Measurements from ENCODE around the gene F9. TPM values are rescaled to one million over a fixed set of nuclear protein-coding genes. Genes with fewer than 3 reads are reported as not detected.

Gene F9
- total RNA-seq, 1 donor from 2014 or later, result not detected

DNA sequence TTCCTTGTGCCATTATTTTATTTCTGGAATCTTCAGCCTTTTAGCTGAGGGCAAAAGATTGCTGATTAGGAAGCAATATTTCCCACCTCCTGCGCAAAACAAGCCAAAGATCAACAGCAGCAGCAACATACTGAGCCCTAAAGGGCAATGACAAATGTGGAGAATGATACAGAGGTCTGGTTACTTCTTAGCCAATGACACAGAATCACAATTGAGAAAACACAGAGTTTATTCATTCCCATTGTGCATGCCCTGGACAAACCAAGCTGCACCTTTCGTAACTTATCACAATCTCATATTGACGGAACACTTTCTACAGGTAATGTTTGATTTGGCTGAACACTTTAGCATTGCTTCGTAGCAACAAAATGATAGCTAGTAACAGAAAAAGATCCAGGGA lies 13.4 kb downstream of the F9 start:
- DNase-seq (no peak), ATAC-seq (no peak)
- H3K4me3 ChIP-seq, result no peak overlapping the region
- H3K4me1 ChIP-seq, result no peaks in the 10 kb centered on the region
- H3K27ac ChIP-seq, result no peak overlapping the region
- H3K27me3 ChIP-seq (ENCODE audit: low read depth), result no peaks in the 10 kb centered on the region
- no peaks in the 10 kb centered on the region for H3K9me3 ChIP-seq
- no peaks in the 10 kb centered on the region for H3K36me3 ChIP-seq
- TF ChIP-seq, protein P1, sequence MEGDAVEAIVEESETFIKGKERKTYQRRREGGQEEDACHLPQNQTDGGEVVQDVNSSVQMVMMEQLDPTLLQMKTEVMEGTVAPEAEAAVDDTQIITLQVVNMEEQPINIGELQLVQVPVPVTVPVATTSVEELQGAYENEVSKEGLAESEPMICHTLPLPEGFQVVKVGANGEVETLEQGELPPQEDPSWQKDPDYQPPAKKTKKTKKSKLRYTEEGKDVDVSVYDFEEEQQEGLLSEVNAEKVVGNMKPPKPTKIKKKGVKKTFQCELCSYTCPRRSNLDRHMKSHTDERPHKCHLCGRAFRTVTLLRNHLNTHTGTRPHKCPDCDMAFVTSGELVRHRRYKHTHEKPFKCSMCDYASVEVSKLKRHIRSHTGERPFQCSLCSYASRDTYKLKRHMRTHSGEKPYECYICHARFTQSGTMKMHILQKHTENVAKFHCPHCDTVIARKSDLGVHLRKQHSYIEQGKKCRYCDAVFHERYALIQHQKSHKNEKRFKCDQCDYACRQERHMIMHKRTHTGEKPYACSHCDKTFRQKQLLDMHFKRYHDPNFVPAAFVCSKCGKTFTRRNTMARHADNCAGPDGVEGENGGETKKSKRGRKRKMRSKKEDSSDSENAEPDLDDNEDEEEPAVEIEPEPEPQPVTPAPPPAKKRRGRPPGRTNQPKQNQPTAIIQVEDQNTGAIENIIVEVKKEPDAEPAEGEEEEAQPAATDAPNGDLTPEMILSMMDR (IDR thresholded peaks at IDR 0.05), result no peak
- intact Hi-C loops (cut with DNase I), result no loop called here

DNA sequence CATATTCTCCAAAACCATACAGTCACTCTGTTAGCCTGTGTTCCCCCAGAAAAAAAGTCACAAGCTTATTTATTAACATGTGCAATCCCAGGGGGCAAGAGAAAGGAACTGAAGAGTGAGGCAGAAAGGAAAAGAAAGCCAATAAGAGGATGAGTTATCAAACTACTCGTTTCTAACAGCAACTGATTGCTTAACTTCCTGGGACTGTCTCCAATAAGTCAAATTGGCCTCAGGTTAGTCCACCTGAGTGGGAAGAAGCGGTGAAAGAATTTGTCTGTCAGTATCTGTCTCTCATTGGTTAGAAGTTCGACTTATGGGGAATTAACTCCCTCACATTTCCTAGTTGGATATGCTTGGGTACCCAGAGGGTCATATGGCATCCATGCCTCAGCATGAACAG lies 14.1 kb downstream of the F9 start:
- H3K9me3 ChIP-seq, result no peaks in the 10 kb centered on the region
- H3K4me3 ChIP-seq, result no peak overlapping the region
- ATAC-seq (no peak), DNase-seq (no peak)
- intact Hi-C loops (cut with DNase I), result no loop called here
- H3K4me1 ChIP-seq, result no peaks in the 10 kb centered on the region
- no peaks in the 10 kb centered on the region for H3K27me3 ChIP-seq (ENCODE audit: low read depth)
- H3K36me3 ChIP-seq, result no peaks in the 10 kb centered on the region
- TF ChIP-seq, protein P1 (IDR thresholded peaks at IDR 0.05), result no peak
- no peak overlapping the region for H3K27ac ChIP-seq

DNA sequence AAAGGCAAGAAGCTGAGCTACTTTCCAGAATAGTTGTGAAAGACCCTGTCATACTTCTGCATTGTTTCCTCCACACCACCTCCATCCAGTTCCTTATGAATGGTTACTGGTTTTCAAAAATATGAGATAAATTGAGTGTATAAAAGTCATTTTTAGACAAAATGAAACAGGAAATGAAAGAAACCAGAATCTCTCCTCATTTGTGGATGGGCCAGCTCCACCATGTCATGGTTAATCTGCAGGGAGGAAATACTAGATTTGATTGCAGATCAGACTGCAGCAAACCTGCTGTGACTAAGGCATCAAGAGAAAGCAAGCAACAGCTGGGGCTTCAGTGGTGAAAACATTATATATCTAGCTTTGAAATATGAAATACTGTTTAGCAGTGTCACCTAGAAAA lies 23.8 kb downstream of the F9 start:
- H3K4me1 ChIP-seq, result no peaks in the 10 kb centered on the region
- no peaks in the 10 kb centered on the region for H3K9me3 ChIP-seq
- no peaks in the 10 kb centered on the region for H3K36me3 ChIP-seq
- intact Hi-C loops (cut with DNase I), result no loop called here
- no peak overlapping the region for H3K27ac ChIP-seq
- DNase-seq, result no peak
- H3K4me3 ChIP-seq, result no peak overlapping the region
- no peaks in the 10 kb centered on the region for H3K27me3 ChIP-seq (ENCODE audit: low read depth)
- no peak for ATAC-seq
- TF ChIP-seq, protein P1 (IDR thresholded peaks at IDR 0.05), result no peak

DNA sequence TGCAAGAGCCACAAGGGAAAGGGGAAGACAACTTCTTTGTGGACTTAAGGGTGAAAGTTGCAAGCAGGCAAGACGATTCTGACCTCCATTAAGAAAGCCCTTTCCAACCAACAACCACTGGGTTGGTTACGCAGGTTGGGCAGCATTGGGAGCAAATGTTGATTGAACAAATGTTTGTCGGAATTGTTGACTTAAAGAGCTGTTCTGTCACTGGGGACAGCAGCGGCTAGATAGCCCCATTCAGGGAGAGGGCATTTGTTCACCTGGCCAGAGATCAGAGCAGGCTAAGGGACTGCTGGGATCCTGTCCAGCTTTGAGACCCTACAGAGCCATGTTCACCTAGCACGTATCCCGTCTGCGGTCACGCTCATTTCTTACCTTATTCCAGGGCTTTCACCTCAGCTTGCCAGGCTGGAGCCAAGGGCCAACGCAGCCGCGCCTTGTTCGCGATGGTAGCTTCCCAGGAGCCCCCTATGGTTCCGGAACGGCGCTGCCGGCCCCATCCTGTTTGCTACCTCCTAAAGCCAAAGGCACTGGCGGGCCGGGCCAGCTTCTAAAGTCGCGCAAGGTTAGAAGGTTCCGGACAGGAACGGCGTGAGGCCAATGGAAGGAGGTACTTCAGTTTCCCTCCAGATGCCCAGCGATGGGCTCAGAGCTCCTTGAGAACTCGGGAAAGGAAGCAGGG lies 24.6 kb downstream of the F9 start:
- intact Hi-C loops (cut with DNase I), result no loop called here
- DNase-seq (peak; percentile 30), ATAC-seq (no peak)
- Histone ChIP-seq H3K4me3 (no peak overlapping the region), H3K27ac (no peak overlapping the region), H3K27me3 (ENCODE audit: low read depth) (no peaks in the 10 kb centered on the region), H3K9me3 (no peaks in the 10 kb centered on the region), H3K36me3 (no peaks in the 10 kb centered on the region), H3K4me1 (no peaks in the 10 kb centered on the region)
- TF ChIP-seq, protein P1 (IDR thresholded peaks at IDR 0.05), result no peak

DNA sequence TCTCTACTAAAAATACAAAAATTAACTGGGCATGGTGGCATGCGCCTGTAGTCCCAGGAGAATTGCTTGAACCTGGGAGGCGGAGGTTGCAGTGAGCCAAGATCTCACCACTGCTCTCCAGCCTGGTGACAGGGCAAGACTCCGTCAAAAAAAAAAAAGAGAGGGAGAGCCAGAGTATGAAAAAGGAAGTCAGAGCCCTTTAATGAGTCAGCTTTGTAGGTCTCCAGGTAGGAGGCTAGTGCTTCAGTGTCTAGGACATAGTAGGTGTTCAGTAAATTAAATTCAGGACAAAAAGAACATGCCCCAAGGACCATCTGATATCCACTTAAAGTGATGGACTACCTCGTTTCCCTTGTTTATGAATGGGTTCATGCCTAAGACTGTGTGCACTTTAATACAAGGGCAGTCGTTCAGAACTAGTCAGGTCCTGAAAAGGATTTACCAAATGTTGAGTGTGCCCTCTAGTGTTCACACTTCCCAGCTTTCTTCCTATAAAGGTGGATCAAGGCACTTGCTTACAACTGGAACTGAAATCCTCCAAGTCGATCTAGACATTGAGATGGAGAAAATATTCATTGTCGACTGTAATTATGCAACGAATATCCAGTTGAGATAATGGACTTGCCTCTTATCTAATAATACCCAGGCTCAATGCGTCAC lies 29.0 kb downstream of the F9 start:
- H3K36me3 ChIP-seq, result no peaks in the 10 kb centered on the region
- no peak for DNase-seq
- no peak overlapping the region for H3K27ac ChIP-seq
- ATAC-seq, result peak in 1 of 2 donors; percentile 63
- H3K4me1 ChIP-seq, result no peaks in the 10 kb centered on the region
- H3K4me3 ChIP-seq, result no peak overlapping the region
- intact Hi-C loops (cut with DNase I), result no loop called here
- H3K9me3 ChIP-seq, result no peaks in the 10 kb centered on the region
- no peaks in the 10 kb centered on the region for H3K27me3 ChIP-seq (ENCODE audit: low read depth)
- TF ChIP-seq, protein P1 (IDR thresholded peaks at IDR 0.05), result peak; percentile 42
